ENCODE measurements around the gene EDIL3. TPM values are rescaled to one million over a fixed set of nuclear protein-coding genes. Genes with fewer than 3 reads are reported as not detected.

Gene EDIL3
- total RNA-seq (2022) (0.28 TPM in 1 of 2 replicates, not detected in the other), Bru-seq, nascent RNA (percentile 8 among the genes with signal in this experiment), BruChase-seq, experiment 1, labeled RNA remaining after a 2-hour chase (percentile 3 among the genes with signal in this experiment), BruChase-seq, experiment 2, labeled RNA remaining after a 6-hour chase (percentile 2 among the genes with signal in this experiment)
- long read RNA-seq: 0 reads

GRCh38 chr5:84384604-84385575, at the start of gene EDIL3:
Gene EDIL3, minus strand, starts transcription at chr5:84384880. Its CDS starts 506 bp downstream, at chr5:84384374.
- H3K9me3 Mint-ChIP-seq (ENCODE audit: unreplicated experiment): no peaks in the 10 kb centered on the region

GRCh38 chr5:84433461-84433860, 48.8 kb upstream of the EDIL3 start:
- intact Hi-C loops (cut with micrococcal nuclease; ENCODE audit: unreplicated experiment): no loop called here
- no peak overlapping the region for H3K4me3 Mint-ChIP-seq (ENCODE audit: unreplicated experiment)

More at GRCh38 chr5:84384604-84385575, at the start of gene EDIL3:
- peak in 1 of 2 experiments; percentile 34 for DNase-seq
- peak within 1 kb of the TSS; percentile 17 for H3K4me3 ChIP-seq (ENCODE audit: low read depth, low read length)
- no peaks in the 10 kb centered on the region for H3K36me3 ChIP-seq (ENCODE audit: control insufficient read depth, insufficient read depth, low read length)
- no peaks in the 10 kb centered on the region for H3K4me1 ChIP-seq
- intact Hi-C loops (cut with micrococcal nuclease; ENCODE audit: unreplicated experiment): loop anchor here (5.0 kb wide), 1 partner anchor 52 kb away; no protein-coding TSS in a partner anchor
- Mint-ChIP-seq H3K27me3 (ENCODE audit: insufficient read depth, unreplicated experiment) (peaks cover 22% of the 10 kb centered on the region), H3K27ac (ENCODE audit: unreplicated experiment) (no peak within 1 kb of the TSS), H3K4me1 (ENCODE audit: low read depth, unreplicated experiment) (peaks cover 6% of the 10 kb centered on the region), H3K4me3 (ENCODE audit: unreplicated experiment) (peak within 1 kb of the TSS; percentile 68), H3K36me3 (ENCODE audit: insufficient read depth, unreplicated experiment) (no peaks in the 10 kb centered on the region)
- ChIA-PET POLR2A (no interaction called here), CTCF (interaction anchor here (0.6 kb wide), 1 partner anchor 33 kb away, joined by 3 read pairs; no protein-coding TSS in a partner anchor)
- no peak for TF ChIP-seq CTCF (IDR thresholded peaks at IDR 0.05; ENCODE audit: insufficient read depth in 1 of 2, low read depth in 1 of 2, low read length in 1 of 2, severe bottlenecking in 1 of 2, unreplicated experiment in 1 of 2)
- H3K9me3 ChIP-seq: no peaks in the 10 kb centered on the region
- no peaks in the 10 kb centered on the region for H3K27me3 ChIP-seq (replicated peaks; ENCODE audit: control insufficient read depth, insufficient read depth, low read length)
- BruUV-seq (replicated peaks): no TSS peak

More at GRCh38 chr5:84433461-84433860, 48.8 kb upstream of the EDIL3 start:
- no TSS peak for BruUV-seq (replicated peaks)
- H3K9me3 Mint-ChIP-seq (ENCODE audit: unreplicated experiment): no peaks in the 10 kb centered on the region
- H3K4me1 Mint-ChIP-seq (ENCODE audit: low read depth, unreplicated experiment): no peaks in the 10 kb centered on the region
- no peaks in the 10 kb centered on the region for H3K36me3 Mint-ChIP-seq (ENCODE audit: insufficient read depth, unreplicated experiment)
- POLR2A ChIA-PET: no interaction called here
- Histone ChIP-seq H3K36me3 (ENCODE audit: control insufficient read depth, insufficient read depth, low read length) (no peaks in the 10 kb centered on the region), H3K4me3 (ENCODE audit: low read depth, low read length) (no peak overlapping the region), H3K9me3 (no peaks in the 10 kb centered on the region), H3K4me1 (peaks cover 9% of the 10 kb centered on the region), H3K27me3 (replicated peaks; ENCODE audit: control insufficient read depth, insufficient read depth, low read length) (no peaks in the 10 kb centered on the region)
- H3K27me3 Mint-ChIP-seq (ENCODE audit: insufficient read depth, unreplicated experiment): peaks cover 5% of the 10 kb centered on the region
- no peak overlapping the region for H3K27ac Mint-ChIP-seq (ENCODE audit: unreplicated experiment)
- TF ChIP-seq CTCF (IDR thresholded peaks at IDR 0.05; ENCODE audit: insufficient read depth in 1 of 2, low read depth in 1 of 2, low read length in 1 of 2, severe bottlenecking in 1 of 2, unreplicated experiment in 1 of 2): no peak
- CTCF ChIA-PET: no interaction called here
- no peak for DNase-seq
